Measurements from ENCODE around the gene SCG5.

The SCG5 gene

DNA sequence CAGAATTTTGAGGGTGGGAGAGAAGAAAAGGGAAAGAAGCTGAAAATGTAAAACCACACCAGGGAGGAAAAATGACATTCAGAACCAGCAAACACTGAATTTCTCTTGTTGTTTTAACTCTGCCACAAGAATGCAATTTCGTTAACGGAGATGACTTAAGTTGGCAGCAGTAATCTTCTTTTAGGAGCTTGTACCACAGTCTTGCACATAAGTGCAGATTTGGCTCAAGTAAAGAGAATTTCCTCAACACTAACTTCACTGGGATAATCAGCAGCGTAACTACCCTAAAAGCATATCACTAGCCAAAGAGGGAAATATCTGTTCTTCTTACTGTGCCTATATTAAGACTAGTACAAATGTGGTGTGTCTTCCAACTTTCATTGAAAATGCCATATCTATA, 91.8 kb downstream of the SCG5 start:
- H3K4me3 ChIP-seq (ENCODE audit: low read depth, low read length), result no peak overlapping the region
- TF ChIP-seq, protein P1, sequence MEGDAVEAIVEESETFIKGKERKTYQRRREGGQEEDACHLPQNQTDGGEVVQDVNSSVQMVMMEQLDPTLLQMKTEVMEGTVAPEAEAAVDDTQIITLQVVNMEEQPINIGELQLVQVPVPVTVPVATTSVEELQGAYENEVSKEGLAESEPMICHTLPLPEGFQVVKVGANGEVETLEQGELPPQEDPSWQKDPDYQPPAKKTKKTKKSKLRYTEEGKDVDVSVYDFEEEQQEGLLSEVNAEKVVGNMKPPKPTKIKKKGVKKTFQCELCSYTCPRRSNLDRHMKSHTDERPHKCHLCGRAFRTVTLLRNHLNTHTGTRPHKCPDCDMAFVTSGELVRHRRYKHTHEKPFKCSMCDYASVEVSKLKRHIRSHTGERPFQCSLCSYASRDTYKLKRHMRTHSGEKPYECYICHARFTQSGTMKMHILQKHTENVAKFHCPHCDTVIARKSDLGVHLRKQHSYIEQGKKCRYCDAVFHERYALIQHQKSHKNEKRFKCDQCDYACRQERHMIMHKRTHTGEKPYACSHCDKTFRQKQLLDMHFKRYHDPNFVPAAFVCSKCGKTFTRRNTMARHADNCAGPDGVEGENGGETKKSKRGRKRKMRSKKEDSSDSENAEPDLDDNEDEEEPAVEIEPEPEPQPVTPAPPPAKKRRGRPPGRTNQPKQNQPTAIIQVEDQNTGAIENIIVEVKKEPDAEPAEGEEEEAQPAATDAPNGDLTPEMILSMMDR (IDR thresholded peaks at IDR 0.05; ENCODE audit: low read depth, low read length), result no peak

DNA sequence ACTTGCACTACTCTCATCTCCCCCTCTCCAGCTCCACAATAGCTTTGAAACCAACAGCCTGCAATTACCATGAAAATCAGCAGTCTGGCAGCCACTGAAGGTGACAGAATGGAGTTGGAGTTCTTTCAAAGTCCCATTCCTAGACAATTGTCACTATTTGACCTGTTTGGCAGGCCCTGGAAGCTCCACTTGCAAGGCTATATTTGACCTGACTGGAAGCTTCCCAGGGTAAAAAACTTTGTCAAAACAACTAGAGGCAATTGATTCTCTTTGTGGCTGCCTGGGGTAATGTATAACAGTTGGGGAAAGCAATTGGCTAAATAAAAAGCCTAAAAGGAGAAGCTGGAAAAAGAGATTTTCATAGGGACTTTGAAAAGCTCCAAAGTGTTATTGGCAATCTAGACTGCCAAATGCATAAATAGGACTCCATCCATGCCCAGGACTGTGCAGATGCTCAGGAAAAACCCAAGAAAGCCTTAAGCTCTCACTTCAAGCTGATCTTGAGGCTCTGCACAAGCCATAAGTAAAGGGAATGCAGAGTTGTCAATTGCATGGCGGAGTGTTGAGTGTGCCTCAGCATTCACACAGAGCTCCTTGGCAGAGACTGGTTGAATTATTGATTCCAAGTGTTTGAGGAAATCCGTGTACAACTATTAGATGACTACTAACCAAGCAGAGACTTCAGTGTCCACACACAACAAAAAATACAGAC, 94.6 kb downstream of the SCG5 start:
- TF ChIP-seq, protein P1 (IDR thresholded peaks at IDR 0.05; ENCODE audit: low read depth, low read length), result no peak
- no peak overlapping the region for H3K4me3 ChIP-seq (ENCODE audit: low read depth, low read length)

DNA sequence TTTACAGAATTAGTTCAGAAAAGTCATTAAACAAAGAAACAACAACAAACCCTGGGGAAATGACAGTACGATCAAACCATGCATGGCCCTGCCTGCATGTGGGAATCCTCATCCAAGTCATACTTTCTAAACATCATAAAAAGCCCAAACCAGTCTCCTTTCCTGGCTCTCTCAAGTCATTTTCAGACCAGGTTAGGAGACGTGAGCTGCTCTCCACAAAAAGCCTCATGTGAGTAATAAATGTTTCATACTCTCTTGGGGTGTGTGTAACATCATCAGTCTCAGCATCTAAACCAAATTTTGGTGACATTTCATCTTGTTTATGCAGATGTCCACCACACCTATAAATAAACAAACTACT, 95.2 kb downstream of the SCG5 start:
- no peak overlapping the region for H3K4me3 ChIP-seq (ENCODE audit: low read depth, low read length)
- TF ChIP-seq, protein P1 (IDR thresholded peaks at IDR 0.05; ENCODE audit: low read depth, low read length), result no peak

DNA sequence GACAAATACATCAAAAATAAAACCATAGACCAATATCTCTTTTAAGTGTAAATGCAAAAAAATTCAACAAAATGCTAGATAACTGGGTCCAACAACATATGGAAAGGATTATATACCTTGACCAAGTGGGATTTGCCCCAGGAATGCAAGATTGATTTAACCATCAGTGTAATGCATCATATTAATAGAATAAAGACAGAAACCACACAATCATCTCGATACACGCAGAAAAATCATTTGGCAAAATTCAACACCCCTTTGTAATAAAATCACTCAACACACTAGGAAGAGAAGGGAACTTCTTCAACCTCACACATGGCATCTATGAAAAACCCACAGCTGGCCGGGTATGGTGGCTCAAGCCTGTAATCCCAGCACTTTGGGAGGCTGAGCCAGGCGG, 95.8 kb downstream of the SCG5 start:
- TF ChIP-seq, protein P1 (IDR thresholded peaks at IDR 0.05; ENCODE audit: low read depth, low read length), result no peak
- no peak overlapping the region for H3K4me3 ChIP-seq (ENCODE audit: low read depth, low read length)

DNA sequence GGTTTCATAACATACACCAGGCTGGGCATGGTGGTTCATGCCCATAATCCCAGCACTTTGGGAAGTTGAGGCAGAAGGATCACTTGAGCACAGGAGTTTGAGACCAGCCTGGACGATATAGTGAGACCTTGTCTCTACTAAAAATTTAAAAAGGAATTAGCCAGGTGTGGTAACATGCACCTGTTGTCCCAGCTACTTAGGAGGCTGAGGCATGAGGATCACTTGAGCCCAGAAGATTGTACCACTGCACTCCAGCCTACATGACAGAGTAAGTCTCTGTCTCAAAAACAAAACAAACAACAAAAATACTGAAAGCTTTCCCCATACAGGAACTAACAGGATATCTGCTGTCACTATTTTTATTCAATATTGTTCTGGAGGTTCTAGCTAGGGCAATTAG, 97.2 kb downstream of the SCG5 start:
- TF ChIP-seq, protein P1 (IDR thresholded peaks at IDR 0.05; ENCODE audit: low read depth, low read length), result no peak
- H3K4me3 ChIP-seq (ENCODE audit: low read depth, low read length), result no peak overlapping the region

DNA sequence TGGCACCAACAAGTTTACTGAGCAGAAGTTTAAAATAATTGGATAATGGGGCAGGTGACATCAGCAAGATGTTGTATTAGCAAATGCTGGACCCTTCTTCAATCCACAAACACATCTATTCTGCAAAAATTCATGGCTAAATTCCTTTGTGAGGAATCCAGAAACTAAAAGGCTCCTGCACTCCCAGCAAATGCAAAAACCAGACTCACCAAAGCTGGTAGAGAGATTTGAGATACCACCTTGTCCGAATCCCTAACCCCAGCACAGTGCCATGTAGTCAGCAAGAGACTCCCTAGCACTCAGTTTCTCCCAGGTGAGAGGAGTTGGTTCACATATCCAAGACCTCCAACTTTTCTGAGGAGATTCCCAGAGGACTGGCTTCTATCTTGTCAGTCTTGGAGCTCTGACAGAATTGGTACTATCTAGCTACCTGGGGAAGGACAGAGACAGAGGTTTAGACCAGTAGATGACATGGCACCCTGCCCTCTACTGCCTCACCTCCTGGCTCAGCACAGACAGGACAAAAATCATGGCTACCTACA, 98.1 kb downstream of the SCG5 start:
- TF ChIP-seq, protein P1 (IDR thresholded peaks at IDR 0.05; ENCODE audit: low read depth, low read length), result no peak
- H3K4me3 ChIP-seq (ENCODE audit: low read depth, low read length), result no peak overlapping the region

DNA sequence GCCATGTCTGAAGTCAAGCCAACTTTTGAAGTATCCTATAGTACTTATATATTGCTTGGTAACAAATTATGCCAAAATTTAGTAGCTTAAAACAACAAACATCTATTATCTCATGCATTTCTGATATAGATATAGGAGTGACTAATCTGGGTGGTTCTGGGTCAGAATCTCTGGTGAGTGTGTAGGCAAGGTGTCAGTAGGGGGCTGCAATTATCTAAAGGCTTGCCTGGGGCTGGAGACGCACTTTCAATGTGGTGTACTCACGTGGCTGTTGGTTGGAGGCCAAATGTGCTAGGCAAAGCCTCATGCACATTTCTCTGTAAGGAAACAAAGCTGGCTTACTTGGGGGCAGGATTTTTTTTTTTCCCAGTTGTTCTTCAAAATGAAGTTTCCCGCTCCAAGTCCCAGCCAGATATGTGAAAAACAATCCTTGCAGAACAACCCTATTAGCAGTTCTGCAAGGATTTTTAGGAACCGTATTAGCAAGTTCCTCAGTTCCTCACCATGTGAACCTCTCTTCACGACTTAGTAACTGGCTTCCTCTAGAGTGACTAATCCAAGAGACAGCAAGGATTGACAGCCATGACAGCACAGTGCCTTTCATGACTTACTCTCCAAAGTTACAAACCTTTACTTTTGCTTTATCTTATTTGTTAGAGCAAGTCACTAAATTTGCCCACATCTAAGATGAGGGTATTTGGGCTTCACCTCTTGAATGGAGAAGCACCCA, 102.1 kb downstream of the SCG5 start:
- TF ChIP-seq, protein P1 (IDR thresholded peaks at IDR 0.05; ENCODE audit: low read depth, low read length), result no peak
- no peak overlapping the region for H3K4me3 ChIP-seq (ENCODE audit: low read depth, low read length)
